K562 (cell line): Measurements from ENCODE around the gene OR1B1. TPM values are rescaled to one million over a fixed set of nuclear protein-coding genes. Genes with fewer than 3 reads are reported as not detected.
A peak's percentile ranks its signal among the peaks of the same experiment; 100 is the strongest.

Experiments used
- BACH1 ChIP-seq: fragments of 200-800 bp; sonication (Bioruptor generic); IDR thresholded peaks from 2 replicates; pipeline ENCODE4 v1.6.1; 2016; ENCODE audit warnings: missing genetic modification characterization, missing compliant biosample characterization
- BRD9 ChIP-seq: fragments of 450-650 bp; IDR thresholded peaks from 2 replicates; pipeline ENCODE4 v1.6.1; 2018; ENCODE audit warnings: low read depth; ENCODE audit not compliant: partially characterized antibody
- CBX2 ChIP-seq: fragments of 200-600 bp; sonication (generic); IDR thresholded peaks from one replicate; pipeline ENCODE4 v1.6.1; 2012; ENCODE audit warnings: mild to moderate bottlenecking, low read length, inconsistent platforms; ENCODE audit not compliant: insufficient read depth, poor library complexity, severe bottlenecking
- CTBP1 ChIP-seq: fragments of 450-650 bp; IDR thresholded peaks from 2 replicates; pipeline ENCODE4 v1.6.1; 2016; ENCODE audit warnings: borderline replicate concordance
- ETS2 ChIP-seq: IDR thresholded peaks from 2 replicates; pipeline ENCODE4 v1.6.1; 2016; ENCODE audit warnings: borderline replicate concordance, missing genetic modification characterization, mild to moderate bottlenecking, moderate library complexity, missing compliant biosample characterization; ENCODE audit not compliant: poor library complexity, severe bottlenecking
- FOXK2 ChIP-seq, 2 experiments: fragments of 450-650 bp; IDR thresholded peaks in 1 of 2; conservative IDR thresholded peaks in 1 of 2; 2 replicates each; pipeline ENCODE4 v1.6.1; 2016; ENCODE audit warnings: low read depth in 2 of 2, mild to moderate bottlenecking in 1 of 2
- KDM1A ChIP-seq, 2 experiments: fragments of 450-650 bp; IDR thresholded peaks; 2 replicates each; pipeline ENCODE4 v1.6.1; 2016; ENCODE audit warnings: mild to moderate bottlenecking in 2 of 2
- LARP7 ChIP-seq: fragments of 450-650 bp; IDR thresholded peaks from 2 replicates; pipeline ENCODE4 v1.6.1; 2016
- MAFG ChIP-seq: fragments of 450-650 bp; conservative IDR thresholded peaks from 2 replicates; pipeline ENCODE4 v1.6.1; 2016; ENCODE audit warnings: missing genetic modification characterization, missing compliant biosample characterization
- MTA1 ChIP-seq: fragments of 450-650 bp; IDR thresholded peaks from 2 replicates; pipeline ENCODE4 v1.6.1; 2017; ENCODE audit warnings: borderline replicate concordance
- NFE2 ChIP-seq: IDR thresholded peaks from 2 replicates; pipeline ENCODE4 v1.6.1; 2014; ENCODE audit warnings: antibody characterized with exemption, low read depth
- NFE2L1 ChIP-seq: fragments of 450-650 bp; IDR thresholded peaks from 2 replicates; pipeline ENCODE4 v1.6.1; 2016; ENCODE audit warnings: missing genetic modification characterization, low read depth, mild to moderate bottlenecking, missing compliant biosample characterization, moderate library complexity, borderline replicate concordance
- STAT5B ChIP-seq: fragments of 250-450 bp; sonication (Bioruptor Pico); IDR thresholded peaks from 2 replicates; pipeline ENCODE4 v1.8.0; 2021; ENCODE audit warnings: mild to moderate bottlenecking, inconsistent platforms
- TOE1 ChIP-seq, 2 experiments: fragments of 450-650 bp in 1 of 2; sonication (generic) in 1 of 2; formaldehyde crosslinking in 1 of 2; IDR thresholded peaks; 2 replicates each; pipeline versions ENCODE4 v1.7.1 to v1.8.0; 2016 to 2022; ENCODE audit warnings: borderline replicate concordance in 2 of 2, mild to moderate bottlenecking in 2 of 2, antibody characterized with exemption in 1 of 2, inconsistent platforms in 1 of 2, low read depth in 1 of 2, missing genetic modification reagents in 1 of 2, moderate library complexity in 1 of 2
- ZNF316 ChIP-seq: fragments of 450-650 bp; IDR thresholded peaks from 2 replicates; pipeline ENCODE4 v1.6.1; 2016
- ZNF668 ChIP-seq: fragments of 250-450 bp; sonication (Bioruptor Pico); IDR thresholded peaks from 2 replicates; pipeline ENCODE4 v1.8.0; 2022; ENCODE audit warnings: mild to moderate bottlenecking, inconsistent platforms
- polyA plus RNA-seq, 8 experiments: library from polyadenylated mRNA; depleted of rRNA in 4 of 8; stranded (reverse) in 5 of 8; unstranded in 3 of 8; fragments of >200 nt; fragmentation: Nextera tagmentation in 2 of 8; fragmentation: Illumina TruSeq in 1 of 8; extraction: Ambion mirVana in 2 of 8; extraction: Trizol in 1 of 8; gene quantifications; 2 replicates each; pipeline versions ENCODE4 v1.2.1 to v1.2.3, GENCODE V29; 2011 to 2014; ENCODE audit warnings: inconsistent platforms in 1 of 8, missing spikeins in 1 of 8
- total RNA-seq, 7 experiments: library from RNA; depleted of rRNA in 6 of 7; stranded (reverse); fragments of >200 nt in 6 of 7; fragmentation: Illumina TruSeq in 2 of 7; extraction: Trizol in 2 of 7; gene quantifications; 2 replicates each; pipeline versions ENCODE4 v1.2.1 to v1.2.3, GENCODE V29; 2011 to 2021; ENCODE audit warnings: low replicate concordance in 1 of 7
- TF ChIP-seq, protein P1 (sequence below): sonication (generic); formaldehyde crosslinking; IDR thresholded peaks from 2 replicates; pipeline ENCODE4 v1.8.0; 2022; ENCODE audit warnings: mild to moderate bottlenecking, missing genetic modification reagents
- TF ChIP-seq, protein P2 (sequence below): fragments of 450-650 bp; IDR thresholded peaks from 2 replicates; pipeline ENCODE4 v1.6.1; 2018; ENCODE audit not compliant: partially characterized antibody
- TF ChIP-seq, protein P3 (sequence below): fragments of 450-650 bp; IDR thresholded peaks from 2 replicates; pipeline ENCODE4 v1.6.1; 2016; ENCODE audit warnings: mild to moderate bottlenecking
- TF ChIP-seq, protein P4 (sequence below), 2 experiments: fragments of 450-650 bp; conservative IDR thresholded peaks; 2 replicates each; pipeline ENCODE4 v1.6.1; 2017; ENCODE audit warnings: mild to moderate bottlenecking in 2 of 2, moderate library complexity in 2 of 2

Gene OR1B1
- total and polyA plus RNA-seq, 9 of the 15 experiments (the other 6 are each of a cell fraction or from before 2014, with no cell fraction given), result not detected

DNA sequence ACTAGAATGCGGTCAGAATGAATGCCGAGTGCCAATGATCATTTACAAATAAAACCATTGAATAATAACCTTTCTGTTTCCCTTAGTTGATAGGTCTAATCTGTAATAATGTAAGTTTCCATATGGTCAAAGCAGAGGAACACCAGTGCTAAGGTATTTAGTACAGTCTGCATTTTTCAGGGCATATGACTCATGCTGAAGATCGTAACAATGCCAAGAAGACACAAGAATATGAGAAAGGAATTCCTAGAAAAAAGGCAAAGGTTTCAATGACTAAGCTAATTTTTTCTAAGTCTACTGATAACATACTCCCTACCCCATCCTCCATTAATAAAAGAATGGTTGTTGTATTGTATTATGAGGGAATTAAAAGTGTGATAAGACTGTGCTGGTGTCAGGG lies 77.1 kb downstream of the OR1B1 start (continued):
- peak; percentile 52; the same call in 1 of the 2 replicates for TF ChIP-seq NFE2L1 (tag)
- TF ChIP-seq MAFG (tag), result peak; percentile 87
- no peak for TF ChIP-seq STAT5B (CRISPR knock-in tag)
- TF ChIP-seq, protein P1, sequence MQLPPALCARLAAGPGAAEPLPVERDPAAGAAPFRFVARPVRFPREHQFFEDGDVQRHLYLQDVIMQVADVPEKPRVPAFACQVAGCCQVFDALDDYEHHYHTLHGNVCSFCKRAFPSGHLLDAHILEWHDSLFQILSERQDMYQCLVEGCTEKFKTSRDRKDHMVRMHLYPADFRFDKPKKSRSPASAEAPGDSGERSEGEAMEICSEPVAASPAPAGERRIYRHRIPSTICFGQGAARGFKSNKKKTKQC (CRISPR knock-in tag), result no peak
- TF ChIP-seq ZNF316, result peak; percentile 96
- peak; percentile 53 for TF ChIP-seq BRD9
- no peak for TF ChIP-seq LARP7
- 0 out of 4 replicates have a peak, but pooled peaks have one; percentile 31 for TF ChIP-seq KDM1A (IDR thresholded peaks at IDR 0.05)
- TF ChIP-seq TOE1 (IDR thresholded peaks at IDR 0.05; ENCODE audit: borderline replicate concordance), result 0 out of 2 replicates have a peak, but pooled peaks have one; percentile 14
- TF ChIP-seq TOE1 (CRISPR knock-in tag; IDR thresholded peaks at IDR 0.05; ENCODE audit: borderline replicate concordance, low read depth), result no peak
- TF ChIP-seq NFE2, result peak; percentile 86
- no peak for TF ChIP-seq ZNF668 (CRISPR knock-in tag)
- TF ChIP-seq CTBP1, result 0 out of 2 replicates have a peak, but pooled peaks have one; percentile 36
- TF ChIP-seq FOXK2 (conservative IDR thresholded peaks at IDR 0.05 in 1 of 2, IDR thresholded peaks at IDR 0.05 in 1 of 2; ENCODE audit: low read depth in 2 of 2), result peak in 1 of 2 experiments; percentile 48; a peak in 1 of 4 replicates
- no peak for TF ChIP-seq ETS2 (tag)
- TF ChIP-seq, protein P2, sequence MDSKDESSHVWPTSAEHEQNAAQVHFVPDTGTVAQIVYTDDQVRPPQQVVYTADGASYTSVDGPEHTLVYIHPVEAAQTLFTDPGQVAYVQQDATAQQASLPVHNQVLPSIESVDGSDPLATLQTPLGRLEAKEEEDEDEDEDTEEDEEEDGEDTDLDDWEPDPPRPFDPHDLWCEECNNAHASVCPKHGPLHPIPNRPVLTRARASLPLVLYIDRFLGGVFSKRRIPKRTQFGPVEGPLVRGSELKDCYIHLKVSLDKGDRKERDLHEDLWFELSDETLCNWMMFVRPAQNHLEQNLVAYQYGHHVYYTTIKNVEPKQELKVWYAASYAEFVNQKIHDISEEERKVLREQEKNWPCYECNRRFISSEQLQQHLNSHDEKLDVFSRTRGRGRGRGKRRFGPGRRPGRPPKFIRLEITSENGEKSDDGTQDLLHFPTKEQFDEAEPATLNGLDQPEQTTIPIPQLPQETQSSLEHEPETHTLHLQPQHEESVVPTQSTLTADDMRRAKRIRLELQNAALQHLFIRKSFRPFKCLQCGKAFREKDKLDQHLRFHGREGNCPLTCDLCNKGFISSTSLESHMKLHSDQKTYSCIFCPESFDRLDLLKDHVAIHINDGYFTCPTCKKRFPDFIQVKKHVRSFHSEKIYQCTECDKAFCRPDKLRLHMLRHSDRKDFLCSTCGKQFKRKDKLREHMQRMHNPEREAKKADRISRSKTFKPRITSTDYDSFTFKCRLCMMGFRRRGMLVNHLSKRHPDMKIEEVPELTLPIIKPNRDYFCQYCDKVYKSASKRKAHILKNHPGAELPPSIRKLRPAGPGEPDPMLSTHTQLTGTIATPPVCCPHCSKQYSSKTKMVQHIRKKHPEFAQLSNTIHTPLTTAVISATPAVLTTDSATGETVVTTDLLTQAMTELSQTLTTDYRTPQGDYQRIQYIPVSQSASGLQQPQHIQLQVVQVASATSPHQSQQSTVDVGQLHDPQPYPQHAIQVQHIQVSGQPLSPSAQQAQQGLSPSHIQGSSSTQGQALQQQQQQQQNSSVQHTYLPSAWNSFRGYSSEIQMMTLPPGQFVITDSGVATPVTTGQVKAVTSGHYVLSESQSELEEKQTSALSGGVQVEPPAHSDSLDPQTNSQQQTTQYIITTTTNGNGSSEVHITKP, result peak; percentile 59
- TF ChIP-seq, protein P3, sequence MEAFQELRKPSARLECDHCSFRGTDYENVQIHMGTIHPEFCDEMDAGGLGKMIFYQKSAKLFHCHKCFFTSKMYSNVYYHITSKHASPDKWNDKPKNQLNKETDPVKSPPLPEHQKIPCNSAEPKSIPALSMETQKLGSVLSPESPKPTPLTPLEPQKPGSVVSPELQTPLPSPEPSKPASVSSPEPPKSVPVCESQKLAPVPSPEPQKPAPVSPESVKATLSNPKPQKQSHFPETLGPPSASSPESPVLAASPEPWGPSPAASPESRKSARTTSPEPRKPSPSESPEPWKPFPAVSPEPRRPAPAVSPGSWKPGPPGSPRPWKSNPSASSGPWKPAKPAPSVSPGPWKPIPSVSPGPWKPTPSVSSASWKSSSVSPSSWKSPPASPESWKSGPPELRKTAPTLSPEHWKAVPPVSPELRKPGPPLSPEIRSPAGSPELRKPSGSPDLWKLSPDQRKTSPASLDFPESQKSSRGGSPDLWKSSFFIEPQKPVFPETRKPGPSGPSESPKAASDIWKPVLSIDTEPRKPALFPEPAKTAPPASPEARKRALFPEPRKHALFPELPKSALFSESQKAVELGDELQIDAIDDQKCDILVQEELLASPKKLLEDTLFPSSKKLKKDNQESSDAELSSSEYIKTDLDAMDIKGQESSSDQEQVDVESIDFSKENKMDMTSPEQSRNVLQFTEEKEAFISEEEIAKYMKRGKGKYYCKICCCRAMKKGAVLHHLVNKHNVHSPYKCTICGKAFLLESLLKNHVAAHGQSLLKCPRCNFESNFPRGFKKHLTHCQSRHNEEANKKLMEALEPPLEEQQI, result peak; percentile 87
- TF ChIP-seq, protein P4, sequence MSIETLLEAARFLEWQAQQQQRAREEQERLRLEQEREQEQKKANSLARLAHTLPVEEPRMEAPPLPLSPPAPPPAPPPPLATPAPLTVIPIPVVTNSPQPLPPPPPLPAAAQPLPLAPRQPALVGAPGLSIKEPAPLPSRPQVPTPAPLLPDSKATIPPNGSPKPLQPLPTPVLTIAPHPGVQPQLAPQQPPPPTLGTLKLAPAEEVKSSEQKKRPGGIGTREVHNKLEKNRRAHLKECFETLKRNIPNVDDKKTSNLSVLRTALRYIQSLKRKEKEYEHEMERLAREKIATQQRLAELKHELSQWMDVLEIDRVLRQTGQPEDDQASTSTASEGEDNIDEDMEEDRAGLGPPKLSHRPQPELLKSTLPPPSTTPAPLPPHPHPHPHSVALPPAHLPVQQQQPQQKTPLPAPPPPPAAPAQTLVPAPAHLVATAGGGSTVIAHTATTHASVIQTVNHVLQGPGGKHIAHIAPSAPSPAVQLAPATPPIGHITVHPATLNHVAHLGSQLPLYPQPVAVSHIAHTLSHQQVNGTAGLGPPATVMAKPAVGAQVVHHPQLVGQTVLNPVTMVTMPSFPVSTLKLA (conservative IDR thresholded peaks at IDR 0.05), result 0 out of 4 replicates have a peak, but pooled peaks have one; percentile 22 to 45
- 0 out of 2 replicates have a peak, but pooled peaks have one; percentile 57 for TF ChIP-seq BACH1 (tag)
- no peak for TF ChIP-seq CBX2
- TF ChIP-seq MTA1, result no peak
